Lung (tissue), 12 donors: ENCODE measurements around the gene TBX2. TPM values are rescaled to one million over a fixed set of nuclear protein-coding genes. Genes with fewer than 3 reads are reported as not detected.

Source experiments
- ATAC-seq: fragments of 200-7000 bp; cut with Tn5 transposase; one replicate; pipeline ENCODE4 v1.9.1; 2020; ENCODE audit warnings: moderate number of reproducible peaks; ENCODE audit not compliant: insufficient read depth, low FRiP score
- DNase-seq, 3 donors: peaks; one replicate each; pipeline ENCODE4 v3.0.0-alpha.2; 2013 to 2017
- H3K27ac ChIP-seq, 2 donors: one replicate each; pipeline ENCODE4 v1.5.1; 2013; ENCODE audit warnings: mild to moderate bottlenecking in 2 of 2, moderate library complexity in 2 of 2, control low read depth in 1 of 2, inconsistent platforms in 1 of 2, low read depth in 1 of 2, low read length in 1 of 2
- H3K27me3 ChIP-seq, 3 donors: one replicate each; pipeline ENCODE4 v1.5.1; 2013; ENCODE audit warnings: low read length in 2 of 3; ENCODE audit not compliant: control insufficient read depth in 3 of 3, insufficient read depth in 3 of 3
- H3K36me3 ChIP-seq, 4 donors: one replicate each; pipeline ENCODE4 v1.5.1; 2013; ENCODE audit warnings: low read length in 4 of 4, mild to moderate bottlenecking in 1 of 4, moderate library complexity in 1 of 4; ENCODE audit not compliant: control insufficient read depth in 4 of 4, insufficient read depth in 4 of 4
- H3K4me1 ChIP-seq, 5 donors: one replicate each; pipeline ENCODE4 v1.5.1; 2013; ENCODE audit warnings: low read length in 5 of 5, mild to moderate bottlenecking in 2 of 5, moderate library complexity in 1 of 5; ENCODE audit not compliant: control insufficient read depth in 5 of 5, insufficient read depth in 5 of 5
- H3K4me3 ChIP-seq: one replicate; pipeline ENCODE4 v1.5.1; 2013; ENCODE audit warnings: mild to moderate bottlenecking, control low read depth, moderate library complexity
- H3K9ac ChIP-seq, 2 donors: one replicate each; pipeline ENCODE4 v1.5.1; 2013; ENCODE audit warnings: low read length in 2 of 2, control low read depth in 1 of 2; ENCODE audit not compliant: insufficient read depth in 1 of 2
- H3K9me3 ChIP-seq, 4 donors: one replicate each; pipeline ENCODE4 v1.5.1; 2013; ENCODE audit warnings: low read length in 3 of 4, mild to moderate bottlenecking in 1 of 4, moderate library complexity in 1 of 4; ENCODE audit not compliant: control insufficient read depth in 4 of 4, insufficient read depth in 3 of 4
- WGBS, 2 donors: extraction: QIAGEN DNeasy Blood & Tissue Kit; methylation state at CpG; one replicate each; pipeline ENCODE4 v1.1.7; 2013; 5-methylcytosine and 5-hydroxymethylcytosine counted together
- polyA plus RNA-seq, 2 donors: library from polyadenylated mRNA; stranded (reverse); fragments of 200-250 nt; gene quantifications; one replicate each; pipeline ENCODE4 v1.2.1, GENCODE V29; 2013
- total RNA-seq, 2 donors: library from RNA; depleted of rRNA in 1 of 2; stranded (reverse); fragments of >200 nt in 1 of 2; gene quantifications; one replicate each; pipeline ENCODE4 v1.2.1, GENCODE V29; 2014 to 2021
- TF ChIP-seq, protein P1 (sequence below): IDR thresholded peaks from 2 replicates; pipeline ENCODE4 v1.5.1; 2012; ENCODE audit warnings: mild to moderate bottlenecking; ENCODE audit errors: control extremely low read depth, extremely low read depth
- donor health status: control.
- donor health status: control.
- donor health status: Bipolar disorder and iron deficiency.
- donor health status: healthy.
- donor health status: DM: yes; HTN: yes; CAD: no.

TBX2 gene
- total and polyA plus RNA-seq, 4 donors, result 44.5 to 155 (median 79.2) TPM

DNA sequence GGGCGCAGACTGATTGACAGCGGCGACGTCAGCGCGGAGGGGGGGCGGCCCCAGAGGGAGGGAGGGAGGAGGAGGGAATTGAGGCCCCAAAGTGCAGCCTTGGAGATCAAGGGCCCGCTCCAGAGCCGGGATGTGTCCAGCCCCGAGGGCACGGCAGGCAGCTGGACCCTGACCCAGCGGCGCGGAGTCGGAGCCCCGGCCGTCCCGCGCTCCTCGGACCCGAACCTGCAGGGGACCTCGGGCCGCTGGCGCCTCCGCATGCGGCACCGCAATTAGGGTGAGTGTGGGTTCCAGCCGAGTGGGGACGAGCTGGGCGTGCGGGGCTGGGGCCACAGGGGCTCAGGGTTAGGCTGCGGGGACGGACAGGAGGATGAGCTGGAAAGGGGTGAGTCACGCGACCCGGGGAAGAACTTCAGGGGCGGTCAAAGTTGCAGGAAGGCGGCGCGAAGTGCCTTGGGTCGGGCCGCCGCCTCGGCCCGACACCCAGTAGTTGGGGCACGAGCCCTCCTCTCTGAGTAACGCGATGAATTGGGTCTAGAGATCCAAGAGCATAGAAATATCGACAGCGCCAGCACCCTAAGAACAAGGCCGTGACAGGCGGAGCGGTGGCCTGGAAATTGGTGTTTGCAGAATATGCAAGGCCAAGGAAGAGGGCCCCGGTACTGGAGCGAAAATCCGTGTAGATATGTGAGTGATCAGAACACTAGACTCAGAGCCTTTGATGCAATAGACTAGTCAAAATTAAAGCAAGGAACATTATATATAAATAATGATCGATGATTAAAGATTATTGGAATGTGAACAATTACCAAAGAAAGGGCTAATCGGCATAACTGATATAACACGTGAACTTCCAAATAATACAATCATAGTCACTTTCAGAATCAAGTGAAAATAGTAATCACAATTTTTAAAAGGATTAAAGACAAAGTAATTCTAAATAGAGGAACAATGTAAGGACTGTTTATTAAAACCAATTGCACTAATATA lies 53.0 kb downstream of the TBX2 start, which contains the start of gene TBX4:
Gene TBX4 (plus strand): TSS at position 122 of the 990 bp plus-strand sequence. CDS start 4,069 bp downstream, outside the sequence.
- DNase-seq (peak; percentile 92 to 94 (median 93)), ATAC-seq (peak; percentile 45)
- peak within 1 kb of the TSS in 1 of 2 donors; percentile 87 for H3K27ac ChIP-seq
- H3K36me3 ChIP-seq, result peaks cover 0 to 46% (median 3%) of the 10 kb centered on the region in 4 donors
- H3K9me3 ChIP-seq, result no peaks in the 10 kb centered on the region
- TF ChIP-seq, protein P1, sequence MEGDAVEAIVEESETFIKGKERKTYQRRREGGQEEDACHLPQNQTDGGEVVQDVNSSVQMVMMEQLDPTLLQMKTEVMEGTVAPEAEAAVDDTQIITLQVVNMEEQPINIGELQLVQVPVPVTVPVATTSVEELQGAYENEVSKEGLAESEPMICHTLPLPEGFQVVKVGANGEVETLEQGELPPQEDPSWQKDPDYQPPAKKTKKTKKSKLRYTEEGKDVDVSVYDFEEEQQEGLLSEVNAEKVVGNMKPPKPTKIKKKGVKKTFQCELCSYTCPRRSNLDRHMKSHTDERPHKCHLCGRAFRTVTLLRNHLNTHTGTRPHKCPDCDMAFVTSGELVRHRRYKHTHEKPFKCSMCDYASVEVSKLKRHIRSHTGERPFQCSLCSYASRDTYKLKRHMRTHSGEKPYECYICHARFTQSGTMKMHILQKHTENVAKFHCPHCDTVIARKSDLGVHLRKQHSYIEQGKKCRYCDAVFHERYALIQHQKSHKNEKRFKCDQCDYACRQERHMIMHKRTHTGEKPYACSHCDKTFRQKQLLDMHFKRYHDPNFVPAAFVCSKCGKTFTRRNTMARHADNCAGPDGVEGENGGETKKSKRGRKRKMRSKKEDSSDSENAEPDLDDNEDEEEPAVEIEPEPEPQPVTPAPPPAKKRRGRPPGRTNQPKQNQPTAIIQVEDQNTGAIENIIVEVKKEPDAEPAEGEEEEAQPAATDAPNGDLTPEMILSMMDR, result no peak
- peak within 1 kb of the TSS; percentile 81 to 96 for H3K9ac ChIP-seq
- H3K4me3 ChIP-seq, result peak within 1 kb of the TSS; percentile 28
- peaks cover 0 to 20% (median 11%) of the 10 kb centered on the region in 5 donors for H3K4me1 ChIP-seq
- peaks cover 8 to 58% (median 14%) of the 10 kb centered on the region in 3 donors for H3K27me3 ChIP-seq
- 7 to 13% methylated on average over 57 to 59 of the region's 59 CpGs for WGBS, 2 donors

DNA sequence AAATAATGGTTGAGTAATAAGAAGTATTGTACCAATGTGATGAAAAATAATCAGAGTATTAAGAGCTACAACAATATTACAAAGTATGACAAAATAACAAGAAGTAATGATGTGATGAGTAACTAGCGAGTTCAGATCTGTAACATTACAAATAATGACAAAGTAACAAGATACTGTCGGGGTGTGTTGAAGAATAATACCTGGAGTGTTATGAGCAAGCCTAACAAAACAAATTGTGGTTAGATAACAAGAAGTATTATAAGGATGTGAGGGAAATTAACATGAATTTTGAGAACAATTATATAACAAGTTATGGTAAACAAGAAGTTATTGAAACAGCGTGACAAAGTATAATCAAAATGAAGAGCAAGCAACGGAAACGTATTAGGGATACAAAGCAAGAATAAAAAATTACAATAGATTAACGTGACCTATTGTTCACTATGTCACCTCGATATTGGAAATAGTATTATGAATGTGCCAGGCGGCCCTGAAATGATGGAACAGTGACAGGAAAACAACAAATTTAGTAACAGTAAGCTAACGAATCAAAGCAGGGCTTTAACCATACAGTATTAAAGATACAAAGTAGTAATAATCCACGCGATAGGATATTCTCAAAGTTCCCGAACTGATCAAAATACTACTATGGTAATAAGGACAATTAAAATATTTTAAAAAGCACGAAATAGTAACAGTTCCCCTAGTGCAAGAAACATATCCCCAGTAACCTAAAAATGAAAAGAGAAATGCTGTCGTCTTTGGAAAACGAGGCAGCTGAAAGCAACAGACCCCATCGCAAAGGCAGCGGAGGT lies 54.1 kb downstream of the TBX2 start:
- 16 to 17% methylated on average over 17 of the region's 17 CpGs for WGBS, 2 donors
- ATAC-seq (no peak), DNase-seq (peak in 2 of 3 donors; percentile 48 to 51)
- Histone ChIP-seq H3K36me3 (peaks cover 0 to 54% (median 6%) of the 10 kb centered on the region in 4 donors), H3K27ac (peak overlapping the region in 1 of 2 donors; percentile 81), H3K4me3 (peak overlapping the region; percentile 52), H3K4me1 (peaks cover 2 to 30% (median 11%) of the 10 kb centered on the region in 5 donors), H3K9ac (peak overlapping the region; percentile 77 to 96), H3K9me3 (no peaks in the 10 kb centered on the region), H3K27me3 (peaks cover 8 to 67% (median 11%) of the 10 kb centered on the region in 3 donors)
- TF ChIP-seq, protein P1, result no peak

DNA sequence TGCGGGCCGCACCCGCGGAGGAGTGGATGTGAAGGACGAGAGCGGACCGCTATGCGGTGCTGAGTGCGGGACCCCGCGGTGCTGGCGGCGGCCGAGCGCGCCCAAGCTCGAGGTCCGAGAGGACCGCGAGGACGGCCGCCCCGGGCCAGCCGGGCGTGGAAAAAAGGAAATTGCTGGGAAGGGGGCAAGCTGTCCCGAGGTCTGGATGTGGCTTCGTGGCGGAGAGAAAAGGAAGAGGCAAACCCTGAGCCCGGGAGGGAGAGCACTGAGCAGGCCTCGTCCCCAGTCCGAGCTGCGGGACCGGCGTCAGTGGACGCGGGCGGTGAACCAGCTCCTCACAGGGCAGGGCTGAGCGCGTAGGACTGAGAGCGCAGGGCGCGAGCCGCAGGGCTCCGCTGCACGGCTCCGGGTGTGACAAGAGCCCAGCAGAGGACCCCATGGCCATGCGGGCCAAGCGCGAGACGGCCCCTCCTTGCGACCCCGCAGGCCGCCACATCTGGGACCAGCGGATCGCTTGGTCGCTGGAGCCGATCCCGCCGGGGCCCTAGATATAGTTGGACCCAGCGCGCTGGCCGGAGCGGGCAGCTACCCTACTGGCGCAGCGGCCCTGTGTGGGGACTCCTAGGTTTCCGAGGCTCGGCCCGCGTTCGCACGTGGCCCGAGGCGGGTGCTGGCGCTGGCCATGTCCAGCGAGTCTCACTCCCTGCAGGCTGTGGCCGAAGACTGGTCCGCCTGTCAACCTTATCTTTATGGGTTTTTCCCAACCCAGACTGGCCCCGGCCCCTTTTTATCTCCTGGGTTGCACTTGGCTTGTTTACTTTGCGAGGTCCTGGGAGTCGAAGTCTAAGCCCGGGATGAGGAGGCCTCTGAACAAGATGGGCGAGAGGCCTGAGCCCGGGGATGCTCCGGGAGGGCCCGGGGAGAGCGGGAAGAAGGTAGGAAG lies 55.0 kb downstream of the TBX2 start:
- peak in 1 of 3 donors; percentile 26 for DNase-seq
- no peak for ATAC-seq
- Histone ChIP-seq H3K9me3 (no peaks in the 10 kb centered on the region), H3K4me1 (peaks cover 2 to 38% (median 17%) of the 10 kb centered on the region in 5 donors), H3K36me3 (peaks cover 0 to 61% (median 10%) of the 10 kb centered on the region in 4 donors), H3K27me3 (peaks cover 10 to 72% (median 11%) of the 10 kb centered on the region in 3 donors), H3K4me3 (peak overlapping the region; percentile 52), H3K9ac (peak overlapping the region; percentile 77 to 96), H3K27ac (peak overlapping the region in 1 of 2 donors; percentile 81)
- WGBS, 2 donors, result 5 to 9% methylated on average over 84 to 86 of the region's 86 CpGs
- TF ChIP-seq, protein P1, result no peak
